Measurements from ENCODE around the gene ATXN2.
A peak's percentile ranks its signal among the peaks of the same experiment; 100 is the strongest.
"Not testable (repeated sequence)": the region's sequence is repeated elsewhere in the genome, so short reads cannot be mapped to it uniquely, and the experiment has no call there.

Gene ATXN2

GRCh38 chr12:111598637-111599452 lies at the start of gene ATXN2:
Gene ATXN2 (minus strand): TSS chr12:111599315. CDS start chr12:111599034, 281 bp downstream.
- DNase-seq (ENCODE audit: low read depth), result peak; percentile 51

DNA sequence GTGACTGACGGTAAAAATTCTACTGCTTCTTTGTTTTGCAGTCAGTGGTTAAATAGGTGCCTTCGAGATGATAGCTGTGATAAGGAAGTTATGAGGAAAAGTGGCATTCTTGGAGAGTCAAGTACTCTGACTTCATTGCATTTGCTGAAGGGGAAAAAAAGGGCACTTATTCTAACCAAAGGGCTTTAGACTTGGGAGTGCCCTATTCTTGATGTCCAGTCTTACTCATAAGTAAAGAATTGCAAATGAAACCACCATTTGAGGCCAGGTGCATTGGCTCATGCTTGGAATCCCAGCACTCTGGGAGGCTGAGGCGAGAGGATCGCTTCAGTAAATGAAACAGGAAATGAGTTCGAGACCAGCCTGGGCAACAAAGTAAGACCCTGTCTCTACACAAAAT lies 46.3 kb upstream of the ATXN2 start:
- DNase-seq (ENCODE audit: low read depth), result no peak

DNA sequence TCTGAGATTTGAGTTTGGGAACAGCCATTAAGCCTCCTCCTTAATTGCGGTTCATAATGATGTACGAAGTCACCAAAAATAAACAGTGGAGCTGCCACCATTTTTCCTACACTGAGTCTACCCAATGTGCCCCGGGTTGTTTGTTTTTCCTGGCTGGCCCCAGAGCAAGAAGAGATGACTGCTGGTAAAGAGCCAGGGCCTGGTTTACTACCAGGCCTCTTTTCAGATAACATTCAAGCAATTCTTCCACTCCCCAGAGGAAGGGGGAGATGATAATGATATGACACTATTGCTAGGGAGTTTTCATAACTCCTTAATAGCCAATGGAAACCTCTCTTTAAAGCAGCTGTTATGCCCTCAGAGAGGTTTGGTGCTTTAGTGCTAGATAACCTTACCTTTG lies 44.3 kb upstream of the ATXN2 start:
- no peak for DNase-seq (ENCODE audit: low read depth)

DNA sequence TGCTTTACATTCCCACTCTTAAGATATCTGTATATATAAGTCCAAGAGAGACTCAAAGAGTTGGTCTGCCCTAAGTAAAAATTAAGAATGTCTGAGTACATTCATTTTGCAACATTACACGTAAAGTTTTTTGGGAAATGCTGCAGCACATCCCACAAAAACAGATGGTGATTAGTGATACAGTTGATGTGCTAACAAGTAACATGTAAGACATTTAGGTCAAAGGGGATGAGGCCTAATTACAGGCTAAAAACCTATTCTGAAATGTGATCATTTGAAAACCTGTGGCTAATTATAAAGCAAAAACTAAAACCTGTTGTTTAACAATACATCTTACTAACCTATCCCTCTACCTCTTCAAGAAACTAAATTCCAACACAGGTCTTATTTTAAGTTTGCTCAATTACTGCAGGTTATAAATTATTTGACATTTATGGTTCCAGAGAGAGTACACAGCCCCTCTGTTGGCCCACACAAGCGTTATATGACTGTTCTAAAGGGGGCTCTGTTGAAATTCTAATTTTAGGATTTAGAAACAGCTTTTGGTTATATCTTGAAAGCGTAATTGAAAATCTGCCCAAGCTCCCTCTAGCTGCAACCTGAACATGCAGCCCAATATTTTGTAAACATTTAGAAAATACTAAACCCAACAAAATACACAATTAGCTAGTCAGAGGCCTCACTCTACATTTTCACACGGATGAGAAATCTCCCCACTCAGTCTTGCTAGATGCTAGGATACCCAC lies 43.7 kb upstream of the ATXN2 start:
- no peak for DNase-seq (ENCODE audit: low read depth)

DNA sequence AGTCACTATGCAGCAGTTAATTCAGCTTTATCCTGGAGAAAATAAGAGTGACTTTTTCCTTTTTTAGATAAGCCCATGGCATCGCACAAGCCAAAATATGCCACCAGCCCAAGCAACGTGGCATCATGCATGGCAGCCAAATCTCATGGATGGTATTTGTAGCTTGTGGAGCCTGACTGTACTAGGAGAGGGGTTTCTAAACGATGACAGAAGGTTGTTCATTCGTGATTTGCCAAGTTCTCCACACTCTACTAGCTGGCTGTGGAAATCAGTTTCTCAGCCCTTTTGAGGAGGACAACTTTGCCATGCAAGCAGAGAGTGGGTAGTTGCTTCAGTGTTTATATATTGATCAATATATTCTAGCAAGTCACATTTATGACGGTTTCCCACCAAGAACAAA lies 41.4 kb upstream of the ATXN2 start:
- no peak for DNase-seq (ENCODE audit: low read depth)

GRCh38 chr12:111638556-111638955 lies 39.4 kb upstream of the ATXN2 start:
- DNase-seq (ENCODE audit: low read depth), result no peak

- DNase-seq (ENCODE audit: low read depth), result no peak
Measured at GRCh38 chr12:111636209-111636945, 37.3 kb upstream of the ATXN2 start.

DNA sequence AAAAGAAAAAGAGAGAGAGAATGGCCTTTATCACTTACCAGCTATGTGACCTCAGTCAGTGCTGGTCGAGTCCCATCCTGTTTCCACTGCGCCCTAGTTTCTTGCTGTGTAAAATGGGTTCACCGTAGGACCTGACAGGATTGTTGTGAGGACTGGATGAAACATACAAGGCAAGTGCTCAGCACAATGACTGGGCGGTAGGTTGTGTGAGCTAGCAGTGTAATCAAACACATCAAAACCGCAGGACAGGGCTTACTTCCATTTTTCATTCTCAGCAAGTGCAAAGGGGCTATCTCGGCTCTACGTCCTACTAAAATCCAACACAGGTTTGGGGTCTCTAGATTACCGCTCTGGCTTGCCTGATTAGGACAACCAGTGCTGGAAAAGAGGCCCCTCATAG lies 36.4 kb upstream of the ATXN2 start:
- DNase-seq (ENCODE audit: low read depth), result no peak

GRCh38 chr12:111628505-111629260 lies 29.6 kb upstream of the ATXN2 start:
- no peak for DNase-seq (ENCODE audit: low read depth)

GRCh38 chr12:111626230-111626629 lies 27.1 kb upstream of the ATXN2 start:
- no peak for DNase-seq (ENCODE audit: low read depth)

GRCh38 chr12:111624540-111624939 lies 25.4 kb upstream of the ATXN2 start:
- DNase-seq (ENCODE audit: low read depth), result no peak

- not testable (repeated sequence) for DNase-seq (ENCODE audit: low read depth)
Measured at GRCh38 chr12:111617841-111618240, 18.7 kb upstream of the ATXN2 start.

- no peak for DNase-seq (ENCODE audit: low read depth)
Measured at GRCh38 chr12:111616177-111616623, 17.1 kb upstream of the ATXN2 start.

GRCh38 chr12:111607239-111607638 lies 8.1 kb upstream of the ATXN2 start:
- no peak for DNase-seq (ENCODE audit: low read depth)

DNA sequence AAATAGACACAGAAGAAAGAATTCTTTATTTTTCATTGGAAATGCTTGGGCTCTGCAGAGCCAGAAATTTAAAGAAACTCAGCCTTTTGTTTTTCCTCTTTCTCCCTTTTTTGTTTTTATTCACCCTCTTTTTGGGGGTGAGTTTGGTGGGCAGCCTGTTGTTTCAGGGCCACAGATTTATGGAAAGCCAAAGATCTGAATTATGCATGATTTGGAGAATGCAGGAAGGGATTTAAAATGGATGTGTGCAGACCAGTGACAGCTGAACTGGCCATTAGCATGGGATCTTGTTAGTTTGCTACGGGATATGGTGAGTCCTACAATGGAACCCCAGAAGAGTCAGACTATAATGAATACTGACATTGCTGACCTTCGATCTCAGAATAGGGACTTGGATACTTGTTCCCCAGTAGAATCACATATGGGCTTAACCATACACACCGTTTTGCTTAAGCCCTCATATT lies 7.7 kb upstream of the ATXN2 start:
- no peak for DNase-seq (ENCODE audit: low read depth)

DNA sequence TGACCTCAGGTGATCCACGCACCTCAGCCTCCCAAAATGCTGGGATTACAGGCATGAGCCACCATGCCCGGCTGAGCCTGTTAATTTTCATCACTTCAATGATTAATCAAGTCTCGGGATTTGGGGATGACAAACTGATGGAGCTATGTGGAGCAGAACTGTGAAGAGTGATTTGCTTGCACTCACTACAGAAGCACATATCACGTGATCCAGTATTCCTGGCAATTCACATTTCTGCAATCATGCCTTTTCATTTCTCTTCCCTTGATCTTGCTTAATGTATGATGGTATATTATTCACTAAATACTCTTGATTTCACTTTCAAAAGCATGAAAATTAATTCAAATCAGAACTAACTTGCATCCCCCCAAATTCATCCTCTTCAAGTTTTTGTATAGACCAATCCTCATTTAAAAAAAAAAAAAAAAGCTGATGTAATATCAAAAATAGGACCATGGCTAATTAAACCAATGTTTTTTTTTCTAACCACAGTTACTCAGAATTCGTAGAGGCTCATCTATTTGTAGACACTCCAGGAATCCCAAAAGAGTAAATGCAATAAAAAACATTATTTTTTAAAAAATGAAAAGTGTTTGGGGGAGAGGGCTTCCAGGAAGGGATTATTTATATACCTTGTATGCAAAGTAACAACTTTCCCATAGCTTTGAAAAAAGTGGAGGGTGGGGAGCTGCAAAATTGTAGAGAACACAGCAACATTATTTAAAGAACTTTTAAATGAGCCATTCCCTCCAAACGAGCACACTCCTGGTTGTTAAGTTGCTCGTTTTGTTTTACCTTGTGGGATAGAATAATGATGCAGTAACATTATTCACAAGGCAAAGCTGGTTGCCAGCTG lies 7.0 kb upstream of the ATXN2 start:
- DNase-seq (ENCODE audit: low read depth), result no peak

GRCh38 chr12:111602857-111603256 lies 3.7 kb upstream of the ATXN2 start:
- not testable (repeated sequence) for DNase-seq (ENCODE audit: low read depth)

- no peak for DNase-seq (ENCODE audit: low read depth)
Measured at GRCh38 chr12:111602348-111602747, 3.2 kb upstream of the ATXN2 start.

DNA sequence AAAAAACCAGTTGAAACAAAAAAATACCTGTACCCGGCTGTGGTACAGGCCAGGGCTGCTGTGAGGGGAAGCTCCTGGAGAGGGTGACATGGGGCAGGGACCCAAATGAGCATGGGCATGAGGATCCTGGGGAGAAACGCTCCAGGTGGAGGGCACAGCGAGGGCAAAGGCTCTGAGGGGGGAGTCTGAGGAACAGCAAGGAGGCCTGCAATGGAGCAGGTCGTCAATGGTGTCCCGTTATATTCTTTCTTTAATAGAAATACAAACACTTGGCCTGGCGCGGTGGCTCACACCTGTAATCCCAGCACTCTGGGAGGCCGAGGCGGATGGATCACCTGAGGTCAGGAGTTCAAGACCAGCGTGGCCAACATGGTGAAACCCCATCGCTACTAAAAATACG lies 1.9 kb upstream of the ATXN2 start:
- not testable (repeated sequence) for DNase-seq (ENCODE audit: low read depth)

DNA sequence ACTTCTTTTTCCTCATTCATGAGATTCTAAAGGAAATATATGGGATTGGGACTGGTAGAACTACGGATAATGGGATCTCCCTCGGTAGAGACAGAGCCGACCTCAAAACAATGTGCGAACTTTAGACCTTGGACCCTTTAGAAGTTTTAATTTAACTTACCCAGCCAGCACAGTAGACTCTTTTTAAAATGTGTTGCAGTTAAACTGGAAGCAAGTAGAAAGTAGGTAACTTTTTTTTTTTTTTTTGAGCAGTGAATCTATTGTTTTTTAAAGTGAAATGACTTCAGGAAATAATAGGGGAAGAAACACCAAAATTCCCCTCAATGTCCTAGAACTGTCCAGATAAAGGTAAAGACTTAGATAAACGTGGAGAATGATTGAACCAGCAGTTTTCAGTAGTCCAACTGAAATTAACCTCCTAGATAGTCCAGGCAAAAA lies 1.1 kb upstream of the ATXN2 start:
- DNase-seq (ENCODE audit: low read depth), result no peak
